ENCODE results near the gene MDM4. TPM values are rescaled to one million over a fixed set of nuclear protein-coding genes. Genes with fewer than 3 reads are reported as not detected.

Gene MDM4
- 18.0 TPM for polyA plus RNA-seq (2013, experiment 1 of 2)
- polyA plus RNA-seq (2013, experiment 2 of 2) = 21.9 TPM

- H3K4ac ChIP-seq (ENCODE audit: low read length) = no peak within 1 kb of the TSS
- no peak within 1 kb of the TSS for H2BK5ac ChIP-seq (ENCODE audit: low read length)
- peak; percentile 87 for DNase-seq (ENCODE audit: low spot score)
- H3K18ac ChIP-seq (ENCODE audit: low read length) = peak within 1 kb of the TSS; percentile 100
- H3K27me3 ChIP-seq (ENCODE audit: control insufficient read depth in 3 of 3, insufficient read depth in 3 of 3, low read depth in 1 of 3, low read length in 3 of 3) = no peaks in the 10 kb centered on the region
- peak within 1 kb of the TSS; percentile 99 for H3K9ac ChIP-seq (ENCODE audit: low read depth, low read length, poor library complexity)
- H2AK5ac ChIP-seq (ENCODE audit: low read depth, low read length) = peak within 1 kb of the TSS; percentile 91
- peak within 1 kb of the TSS; percentile 69 for H2BK120ac ChIP-seq (ENCODE audit: low read depth, low read length)
- H3K36me3 ChIP-seq (replicated peaks in 1 of 2; ENCODE audit: control insufficient read depth in 2 of 2, insufficient read depth in 2 of 2, low read length in 2 of 2) = peaks cover 5 to 34% of the 10 kb centered on the region in 2 donors
- H3K4me3 ChIP-seq (ENCODE audit: low read length in 2 of 2) = peak within 1 kb of the TSS; percentile 65 to 95
- H4K91ac ChIP-seq (ENCODE audit: low read depth, low read length, poor library complexity) = no peak within 1 kb of the TSS
- no peak within 1 kb of the TSS for H2BK12ac ChIP-seq (ENCODE audit: low read length)
- H3K4me2 ChIP-seq (ENCODE audit: insufficient read depth, low read length, poor library complexity, severe bottlenecking) = peak within 1 kb of the TSS; percentile 61
- no peak within 1 kb of the TSS for H2BK15ac ChIP-seq (ENCODE audit: low read length)
- peak within 1 kb of the TSS; percentile 71 for H3K27ac ChIP-seq (replicated peaks; ENCODE audit: low read length)
- no peak within 1 kb of the TSS for H4K8ac ChIP-seq (ENCODE audit: low read depth, low read length)
- H2AFZ ChIP-seq (ENCODE audit: low read length) = peak within 1 kb of the TSS; percentile 92
- H3K9me3 ChIP-seq (replicated peaks in 1 of 2; ENCODE audit: control insufficient read depth in 2 of 2, insufficient read depth in 1 of 2, low read depth in 1 of 2, low read length in 2 of 2) = no peaks in the 10 kb centered on the region
- no peaks in the 10 kb centered on the region for H3K4me1 ChIP-seq (ENCODE audit: control insufficient read depth in 2 of 2, insufficient read depth in 1 of 2, low read depth in 1 of 2, low read length in 2 of 2)
- WGBS, 2 donors (ENCODE audit: extremely low coverage in 2 of 2, insufficient read length in 2 of 2, insufficient replicate concordance in 1 of 2) = no CpG with 5 or more reads among the region's 43 CpGs
- peak within 1 kb of the TSS; percentile 95 for H3K23ac ChIP-seq (ENCODE audit: low read depth, low read length, poor library complexity)
- peaks cover 12% of the 10 kb centered on the region for H3K79me1 ChIP-seq (ENCODE audit: low read depth, low read length)
- peak within 1 kb of the TSS; percentile 83 for H3K14ac ChIP-seq (ENCODE audit: low read length)
Observed at GRCh38 chr1:204516180-204516879, at the start of gene MDM4. MDM4 (plus strand) TSS chr1:204516406; CDS start chr1:204525519, 9,113 bp downstream.

- no peak overlapping the region for H2BK5ac ChIP-seq (ENCODE audit: low read length)
- H3K27me3 ChIP-seq (ENCODE audit: control insufficient read depth in 3 of 3, insufficient read depth in 3 of 3, low read depth in 1 of 3, low read length in 3 of 3) = no peaks in the 10 kb centered on the region
- no peak overlapping the region for H4K91ac ChIP-seq (ENCODE audit: low read depth, low read length, poor library complexity)
- H2AFZ ChIP-seq (ENCODE audit: low read length) = no peak overlapping the region
- WGBS, 2 donors (ENCODE audit: extremely low coverage in 2 of 2, insufficient read length in 2 of 2, insufficient replicate concordance in 1 of 2) = no CpG with 5 or more reads among the region's 17 CpGs
- H3K14ac ChIP-seq (ENCODE audit: low read length) = no peak overlapping the region
- no peak overlapping the region for H2BK15ac ChIP-seq (ENCODE audit: low read length)
- H2BK120ac ChIP-seq (ENCODE audit: low read depth, low read length) = no peak overlapping the region
- H3K9me3 ChIP-seq (replicated peaks in 1 of 2; ENCODE audit: control insufficient read depth in 2 of 2, insufficient read depth in 1 of 2, low read depth in 1 of 2, low read length in 2 of 2) = peaks cover 0 to 3% of the 10 kb centered on the region in 2 donors
- no peak overlapping the region for H3K23ac ChIP-seq (ENCODE audit: low read depth, low read length, poor library complexity)
- peaks cover 0 to 5% of the 10 kb centered on the region in 2 donors for H3K4me1 ChIP-seq (ENCODE audit: control insufficient read depth in 2 of 2, insufficient read depth in 1 of 2, low read depth in 1 of 2, low read length in 2 of 2)
- H3K4me3 ChIP-seq (ENCODE audit: low read length in 2 of 2) = no peak overlapping the region
- no peak overlapping the region for H3K27ac ChIP-seq (replicated peaks; ENCODE audit: low read length)
- H3K4ac ChIP-seq (ENCODE audit: low read length) = no peak overlapping the region
- peaks cover 31 to 86% of the 10 kb centered on the region in 2 donors for H3K36me3 ChIP-seq (replicated peaks in 1 of 2; ENCODE audit: control insufficient read depth in 2 of 2, insufficient read depth in 2 of 2, low read length in 2 of 2)
- peak overlapping the region; percentile 42 for H3K18ac ChIP-seq (ENCODE audit: low read length)
- no peak overlapping the region for H2BK12ac ChIP-seq (ENCODE audit: low read length)
- no peak overlapping the region for H2AK5ac ChIP-seq (ENCODE audit: low read depth, low read length)
- no peak overlapping the region for H4K8ac ChIP-seq (ENCODE audit: low read depth, low read length)
- H3K4me2 ChIP-seq (ENCODE audit: insufficient read depth, low read length, poor library complexity, severe bottlenecking) = no peak overlapping the region
- no peak for DNase-seq (ENCODE audit: low spot score)
- H3K79me1 ChIP-seq (ENCODE audit: low read depth, low read length) = peaks cover 4% of the 10 kb centered on the region
- no peak overlapping the region for H3K9ac ChIP-seq (ENCODE audit: low read depth, low read length, poor library complexity)
Observed at GRCh38 chr1:204466416-204467405, 49.5 kb upstream of the MDM4 start.

- no CpG with 5 or more reads among the region's 10 CpGs for WGBS, 2 donors (ENCODE audit: extremely low coverage in 2 of 2, insufficient read length in 2 of 2, insufficient replicate concordance in 1 of 2)
- Histone ChIP-seq H3K14ac (ENCODE audit: low read length) (no peak overlapping the region), H2BK120ac (ENCODE audit: low read depth, low read length) (no peak overlapping the region), H2AFZ (ENCODE audit: low read length) (no peak overlapping the region), H3K23ac (ENCODE audit: low read depth, low read length, poor library complexity) (no peak overlapping the region), H3K4me3 (ENCODE audit: low read length in 2 of 2) (no peak overlapping the region), H3K4me1 (ENCODE audit: control insufficient read depth in 2 of 2, insufficient read depth in 1 of 2, low read depth in 1 of 2, low read length in 2 of 2) (peaks cover 0 to 5% of the 10 kb centered on the region in 2 donors), H3K4me2 (ENCODE audit: insufficient read depth, low read length, poor library complexity, severe bottlenecking) (no peak overlapping the region), H3K79me1 (ENCODE audit: low read depth, low read length) (peaks cover 4% of the 10 kb centered on the region), H3K9me3 (replicated peaks in 1 of 2; ENCODE audit: control insufficient read depth in 2 of 2, insufficient read depth in 1 of 2, low read depth in 1 of 2, low read length in 2 of 2) (peaks cover 0 to 3% of the 10 kb centered on the region in 2 donors), H3K18ac (ENCODE audit: low read length) (peak overlapping the region; percentile 24), H2AK5ac (ENCODE audit: low read depth, low read length) (peak overlapping the region; percentile 34), H3K27me3 (ENCODE audit: control insufficient read depth in 3 of 3, insufficient read depth in 3 of 3, low read depth in 1 of 3, low read length in 3 of 3) (no peaks in the 10 kb centered on the region), H2BK12ac (ENCODE audit: low read length) (no peak overlapping the region), H2BK5ac (ENCODE audit: low read length) (no peak overlapping the region), H4K8ac (ENCODE audit: low read depth, low read length) (no peak overlapping the region), H2BK15ac (ENCODE audit: low read length) (no peak overlapping the region), H3K36me3 (replicated peaks in 1 of 2; ENCODE audit: control insufficient read depth in 2 of 2, insufficient read depth in 2 of 2, low read length in 2 of 2) (peaks cover 22 to 74% of the 10 kb centered on the region in 2 donors), H3K4ac (ENCODE audit: low read length) (no peak overlapping the region), H4K91ac (ENCODE audit: low read depth, low read length, poor library complexity) (no peak overlapping the region), H3K27ac (replicated peaks; ENCODE audit: low read length) (no peak overlapping the region), H3K9ac (ENCODE audit: low read depth, low read length, poor library complexity) (no peak overlapping the region)
- DNase-seq (ENCODE audit: low spot score) = no peak
Observed at GRCh38 chr1:204468206-204468605, 48.0 kb upstream of the MDM4 start.
